H1 (cell line): ENCODE measurements around the gene EPYC. TPM values are rescaled to one million over a fixed set of nuclear protein-coding genes. Genes with fewer than 3 reads are reported as not detected.

ENCODE experiments used
- CTCF ChIA-PET: fragments of 300-600 bp; sonication (Branson Sonifier 250); formaldehyde crosslinking; loops from one replicate; lab custom pipeline; 2021; ENCODE audit not compliant: partially characterized antibody; lab: Charles Lee
- POLR2A ChIA-PET: fragments of 300-600 bp; sonication (Branson Sonifier 250); formaldehyde crosslinking; loops from one replicate; lab custom pipeline; 2021; ENCODE audit warnings: inconsistent platforms; ENCODE audit not compliant: partially characterized antibody; lab: Charles Lee
- DNase-seq, 2 experiments: peaks; one replicate each; pipeline versions ENCODE4 v3.0.0 to v3.0.0-alpha.2; 2010 to 2022; ENCODE audit warnings: low spot score in 2 of 2, low read depth in 1 of 2, mixed read lengths in 1 of 2
- FAIRE-seq: peaks from 2 replicates; lab custom pipeline; 2011; peaks lifted over from hg19 to GRCh38; lab: Jason Lieb, UNC
- H2AFZ ChIP-seq: 2 replicates; pipeline ENCODE4 v1.8.1; 2012; ENCODE audit warnings: low read length, inconsistent platforms
- H2AK5ac ChIP-seq: 2 replicates; pipeline ENCODE4 v1.6.1; 2013; ENCODE audit warnings: low read depth, low read length
- H2BK120ac ChIP-seq: replicated peaks from 2 replicates; pipeline ENCODE3; 2013; ENCODE audit warnings: low read depth, low read length, inconsistent platforms
- H2BK12ac ChIP-seq: 2 replicates; pipeline ENCODE4 v1.6.1; 2013; ENCODE audit warnings: low read depth, low read length
- H2BK15ac ChIP-seq: 2 replicates; pipeline ENCODE4 v1.6.1; 2013; ENCODE audit warnings: low read length
- H2BK20ac ChIP-seq: 2 replicates; pipeline ENCODE4 v1.6.1; 2013; ENCODE audit warnings: low read length
- H2BK5ac ChIP-seq: 2 replicates; pipeline ENCODE4 v1.6.1; 2013; ENCODE audit warnings: low read depth, low read length
- H3K14ac ChIP-seq: 2 replicates; pipeline ENCODE4 v1.6.1; 2013; ENCODE audit warnings: inconsistent platforms; ENCODE audit not compliant: insufficient read length
- H3K18ac ChIP-seq: 2 replicates; pipeline ENCODE4 v1.6.1; 2013; ENCODE audit warnings: low read length; ENCODE audit errors: extremely low read depth
- H3K23ac ChIP-seq: 2 replicates; pipeline ENCODE4 v1.6.1; 2013; ENCODE audit warnings: inconsistent platforms; ENCODE audit not compliant: insufficient read length
- H3K23me2 ChIP-seq: 2 replicates; pipeline ENCODE4 v1.6.1; 2013; ENCODE audit warnings: low read depth, low read length
- H3K27ac ChIP-seq: 2 replicates; pipeline ENCODE4 v1.6.1; 2011; ENCODE audit warnings: low read depth, low read length, inconsistent platforms
- H3K27me3 ChIP-seq, 4 experiments: replicated peaks in 1 of 4; 1 replicate in 1 of 4; 2 replicates in 3 of 4; pipeline versions ENCODE4 v1.6.1 to v1.8.1; 2011 to 2013; ENCODE audit warnings: low read length in 3 of 4, mild to moderate bottlenecking in 3 of 4, inconsistent platforms in 2 of 4, mixed read lengths in 2 of 4, moderate library complexity in 1 of 4; ENCODE audit not compliant: control insufficient read depth in 3 of 4, insufficient read depth in 3 of 4; ENCODE audit errors: extremely low read depth in 1 of 4
- H3K36me3 ChIP-seq, 4 experiments: 2 replicates each; pipeline versions ENCODE4 v1.6.1 to v1.8.1; 2011 to 2013; ENCODE audit warnings: mild to moderate bottlenecking in 4 of 4, low read length in 3 of 4, moderate library complexity in 2 of 4, control low read depth in 1 of 4, inconsistent platforms in 1 of 4; ENCODE audit not compliant: insufficient read depth in 4 of 4, control insufficient read depth in 2 of 4
- H3K4ac ChIP-seq: replicated peaks from 2 replicates; pipeline ENCODE3; 2013; ENCODE audit warnings: low read length, low read depth, mixed read lengths, inconsistent platforms; ENCODE audit not compliant: insufficient read length
- H3K4me1 ChIP-seq, 4 experiments: replicated peaks in 1 of 4; 1 replicate in 1 of 4; 2 replicates in 3 of 4; pipeline versions ENCODE4 v1.6.1 to v1.8.1; 2011 to 2013; ENCODE audit warnings: low read length in 3 of 4, inconsistent platforms in 2 of 4, mixed read lengths in 1 of 4; ENCODE audit not compliant: insufficient read depth in 4 of 4, control insufficient read depth in 3 of 4
- H3K4me2 ChIP-seq, 2 experiments: 2 replicates each; pipeline versions ENCODE4 v1.6.1 to v1.8.1; 2011 to 2013; ENCODE audit warnings: low read depth in 2 of 2, low read length in 2 of 2, control low read depth in 1 of 2, inconsistent platforms in 1 of 2, mild to moderate bottlenecking in 1 of 2; ENCODE audit not compliant: insufficient read depth in 1 of 2
- H3K4me3 ChIP-seq, 4 experiments: fragments of 200-600, 300-600 bp in 1 of 4; sonication (generic), shearing (Covaris generic), sonication (Bioruptor Twin) in 1 of 4; 2 replicates each; pipeline versions ENCODE4 v1.5.1 to v1.8.1; 2011 to 2016; ENCODE audit warnings: low read length in 4 of 4, low read depth in 3 of 4, control low read depth in 2 of 4, inconsistent platforms in 2 of 4, mild to moderate bottlenecking in 2 of 4, mixed read lengths in 1 of 4, moderate library complexity in 1 of 4; ENCODE audit not compliant: insufficient read depth in 2 of 4; ENCODE audit errors: extremely low read depth in 1 of 4
- H3K56ac ChIP-seq: replicated peaks from 2 replicates; pipeline ENCODE3; 2013; ENCODE audit warnings: low read depth, mild to moderate bottlenecking, mixed read lengths, low read length, inconsistent platforms; ENCODE audit not compliant: insufficient read length
- H3K79me1 ChIP-seq: 2 replicates; pipeline ENCODE4 v1.6.1; 2013; ENCODE audit warnings: low read depth, low read length, control low read depth
- H3K79me2 ChIP-seq, 2 experiments: 2 replicates each; pipeline versions ENCODE4 v1.6.1 to v1.8.1; 2012 to 2013; ENCODE audit warnings: low read length in 2 of 2, mild to moderate bottlenecking in 2 of 2, inconsistent platforms in 1 of 2; ENCODE audit not compliant: insufficient read depth in 2 of 2, control insufficient read depth in 1 of 2
- H3K9ac ChIP-seq, 4 experiments: replicated peaks in 1 of 4; 1 replicate in 1 of 4; 2 replicates in 3 of 4; pipeline versions ENCODE4 v1.6.1 to v1.8.1; 2011 to 2013; ENCODE audit warnings: low read depth in 3 of 4, low read length in 3 of 4, control low read depth in 2 of 4, mild to moderate bottlenecking in 2 of 4, moderate library complexity in 2 of 4, inconsistent platforms in 1 of 4; ENCODE audit errors: extremely low read depth in 1 of 4
- H3K9me3 ChIP-seq, 2 experiments: 2 replicates each; pipeline versions ENCODE4 v1.6.1 to v1.8.1; 2012 to 2013; ENCODE audit warnings: mild to moderate bottlenecking in 2 of 2, moderate library complexity in 2 of 2, control low read depth in 1 of 2, inconsistent platforms in 1 of 2, low read depth in 1 of 2, low read length in 1 of 2, mixed read lengths in 1 of 2; ENCODE audit not compliant: insufficient read depth in 2 of 2
- H4K20me1 ChIP-seq, 2 experiments: replicated peaks in 1 of 2; 2 replicates each; pipeline versions ENCODE3 to v1.8.1; 2011 to 2013; ENCODE audit warnings: inconsistent platforms in 2 of 2, low read length in 2 of 2, mild to moderate bottlenecking in 1 of 2; ENCODE audit not compliant: insufficient read depth in 2 of 2, control insufficient read depth in 1 of 2
- H4K5ac ChIP-seq: 2 replicates; pipeline ENCODE4 v1.6.1; 2013; ENCODE audit warnings: low read length, low read depth, mixed read lengths, inconsistent platforms; ENCODE audit not compliant: insufficient read length
- H4K8ac ChIP-seq: 2 replicates; pipeline ENCODE4 v1.8.0; 2013; ENCODE audit warnings: mild to moderate bottlenecking, moderate library complexity, low read length, inconsistent platforms; ENCODE audit not compliant: insufficient read depth; ENCODE audit errors: extremely low read depth
- H4K91ac ChIP-seq: replicated peaks from 2 replicates; pipeline ENCODE3; 2013; ENCODE audit warnings: low read length, mixed read lengths, inconsistent platforms; ENCODE audit not compliant: insufficient read length
- BCL11A ChIP-seq, 2 experiments: IDR thresholded peaks; one replicate each; pipeline ENCODE4 v1.6.1; 2011; ENCODE audit warnings: low read depth in 2 of 2, low read length in 2 of 2, mild to moderate bottlenecking in 2 of 2
- CHD2 ChIP-seq: IDR thresholded peaks from 2 replicates; pipeline ENCODE4 v1.6.1; 2012; ENCODE audit warnings: low read length, improper control_type of control experiment
- CTBP2 ChIP-seq: IDR thresholded peaks from 2 replicates; pipeline ENCODE4 v1.7.0; 2011; ENCODE audit warnings: borderline replicate concordance, mild to moderate bottlenecking, moderate library complexity, mixed read lengths, low read length; ENCODE audit not compliant: insufficient read depth, insufficient read length
- FOSL1 ChIP-seq: IDR thresholded peaks from 2 replicates; pipeline ENCODE4 v1.6.1; 2011; ENCODE audit warnings: mild to moderate bottlenecking, low read depth, low read length, moderate library complexity; ENCODE audit not compliant: insufficient read depth
- KDM1A ChIP-seq: fragments of 200-600, 300-600 bp; sonication (generic); IDR thresholded peaks from 2 replicates; pipeline ENCODE4 v1.7.1; 2016; ENCODE audit warnings: mild to moderate bottlenecking, low read length, borderline replicate concordance
- RAD21 ChIP-seq, 2 experiments: IDR thresholded peaks in 1 of 2; conservative IDR thresholded peaks in 1 of 2; 2 replicates each; pipeline ENCODE4 v1.6.1; 2011; ENCODE audit warnings: low read depth in 2 of 2, low read length in 2 of 2, improper control_type of control experiment in 1 of 2, inconsistent platforms in 1 of 2, mild to moderate bottlenecking in 1 of 2, moderate library complexity in 1 of 2
- RFX5 ChIP-seq: IDR thresholded peaks from 2 replicates; pipeline ENCODE4 v1.6.1; 2011; ENCODE audit warnings: low read depth, low read length, improper control_type of control experiment, borderline replicate concordance
- RXRA ChIP-seq: IDR thresholded peaks from 2 replicates; pipeline ENCODE4 v1.6.1; 2011; ENCODE audit warnings: low read depth, mild to moderate bottlenecking, low read length, moderate library complexity; ENCODE audit not compliant: insufficient read depth
- SIN3A ChIP-seq, 2 experiments: IDR thresholded peaks in 1 of 2; conservative IDR thresholded peaks in 1 of 2; 2 replicates each; pipeline ENCODE4 v1.6.1; 2011 to 2012; ENCODE audit warnings: low read length in 2 of 2, improper control_type of control experiment in 1 of 2, low read depth in 1 of 2, mild to moderate bottlenecking in 1 of 2
- SP2 ChIP-seq: IDR thresholded peaks from 2 replicates; pipeline ENCODE4 v1.6.1; 2012; ENCODE audit warnings: mild to moderate bottlenecking, low read length, inconsistent platforms
- SP4 ChIP-seq: IDR thresholded peaks from 2 replicates; pipeline ENCODE4 v1.6.1; 2012; ENCODE audit warnings: low read length, inconsistent platforms
- polyA plus RNA-seq, 7 experiments: library from polyadenylated mRNA; depleted of rRNA in 3 of 7; stranded (reverse) in 5 of 7; unstranded in 2 of 7; fragments of >200 nt in 5 of 7; fragments of 200-250 nt in 2 of 7; gene quantifications; 1 replicate in 5 of 7; 2 replicates in 1 of 7; 4 replicates in 1 of 7; pipeline versions ENCODE4 v1.2.1 to v1.2.3, GENCODE V29; 2011 to 2013; ENCODE audit warnings: missing spikeins in 2 of 7, mixed read lengths in 2 of 7
- total RNA-seq: library from RNA; stranded (reverse); fragmentation: NEBNext Ultra II Directional; extraction: Animal tissue kit (Norgen Biotek cat#: 25700); gene quantifications from 2 replicates; pipeline ENCODE4 v1.2.1, GENCODE V29; 2021
- TF ChIP-seq, protein P1 (sequence below): IDR thresholded peaks from 2 replicates; pipeline ENCODE4 v1.6.1; 2012; ENCODE audit warnings: inconsistent platforms
- TF ChIP-seq, protein P2 (sequence below): IDR thresholded peaks from 2 replicates; pipeline ENCODE4 v1.6.1; 2011; ENCODE audit warnings: low read length, improper control_type of control experiment

The EPYC gene
- total and polyA plus RNA-seq, 2 of the 8 experiments (the other 6 are each of a cell fraction or from before 2014, with no cell fraction given): not detected

DNA sequence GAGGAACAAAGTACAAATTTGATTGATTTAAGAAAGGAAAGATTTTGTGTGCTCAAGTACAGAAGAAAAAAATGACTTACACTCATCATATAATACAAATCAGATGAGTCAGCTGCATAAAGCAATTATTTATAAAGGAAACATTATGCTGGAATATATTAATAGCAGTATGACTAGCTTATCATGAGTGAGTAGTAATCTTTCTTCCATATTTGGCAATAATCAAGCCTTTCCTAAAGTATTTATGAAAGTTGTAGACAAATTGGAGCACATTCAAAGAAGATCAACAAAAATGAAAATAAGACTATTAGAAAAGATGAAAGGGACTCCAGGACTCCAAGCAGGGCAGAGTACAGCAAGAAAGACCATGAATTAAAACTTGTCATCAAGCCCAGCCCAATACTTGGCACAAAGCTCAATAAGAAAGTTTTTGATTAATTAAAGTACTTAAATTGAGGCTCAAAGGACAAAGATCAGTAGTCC lies 82.6 kb downstream of the EPYC start:
- no peak overlapping the region for H2BK12ac ChIP-seq
- H4K8ac ChIP-seq: no peak overlapping the region
- H3K4me2 ChIP-seq: no peak overlapping the region
- no peak overlapping the region for H3K18ac ChIP-seq
- no peak overlapping the region for H2BK20ac ChIP-seq
- H3K56ac ChIP-seq: no peak overlapping the region
- POLR2A ChIA-PET: no interaction called here
- H4K20me1 ChIP-seq: no peaks in the 10 kb centered on the region
- no peak overlapping the region for H2BK120ac ChIP-seq
- H3K23ac ChIP-seq: no peak overlapping the region
- H3K79me1 ChIP-seq: no peaks in the 10 kb centered on the region
- no peaks in the 10 kb centered on the region for H3K79me2 ChIP-seq
- H3K27ac ChIP-seq: no peak overlapping the region
- H2AK5ac ChIP-seq: no peak overlapping the region
- no peak overlapping the region for H4K91ac ChIP-seq
- H3K14ac ChIP-seq: no peak overlapping the region
- no peak overlapping the region for H2BK5ac ChIP-seq
- H3K36me3 ChIP-seq: no peaks in the 10 kb centered on the region
- no peak overlapping the region for H3K4ac ChIP-seq
- H3K9me3 ChIP-seq: no peaks in the 10 kb centered on the region
- H2AFZ ChIP-seq: no peak overlapping the region
- FAIRE-seq (no peak), DNase-seq (no peak)
- CTCF ChIA-PET: interaction anchor here (1.5 kb wide), 1 partner anchor 68 kb away, joined by 3 read pairs; no protein-coding TSS in a partner anchor
- H3K9ac ChIP-seq: no peak overlapping the region
- H3K27me3 ChIP-seq: no peaks in the 10 kb centered on the region
- no peak overlapping the region for H3K4me3 ChIP-seq
- no peak overlapping the region for H4K5ac ChIP-seq
- peaks cover 0 to 3% (median 0%) of the 10 kb centered on the region in 4 experiments; a peak in 1 of 7 replicates for H3K4me1 ChIP-seq
- no peaks in the 10 kb centered on the region for H3K23me2 ChIP-seq
- H2BK15ac ChIP-seq: no peak overlapping the region
- TF ChIP-seq FOSL1: no peak
- TF ChIP-seq RAD21 (IDR thresholded peaks at IDR 0.05 in 1 of 2, conservative IDR thresholded peaks at IDR 0.05 in 1 of 2; ENCODE audit: low read depth in 2 of 2, low read length in 2 of 2): no peak
- TF ChIP-seq SP2: no peak
- TF ChIP-seq SIN3A (conservative IDR thresholded peaks at IDR 0.05 in 1 of 2, IDR thresholded peaks at IDR 0.05 in 1 of 2; ENCODE audit: low read depth in 1 of 2, low read length in 2 of 2): no peak
- TF ChIP-seq, protein P1, sequence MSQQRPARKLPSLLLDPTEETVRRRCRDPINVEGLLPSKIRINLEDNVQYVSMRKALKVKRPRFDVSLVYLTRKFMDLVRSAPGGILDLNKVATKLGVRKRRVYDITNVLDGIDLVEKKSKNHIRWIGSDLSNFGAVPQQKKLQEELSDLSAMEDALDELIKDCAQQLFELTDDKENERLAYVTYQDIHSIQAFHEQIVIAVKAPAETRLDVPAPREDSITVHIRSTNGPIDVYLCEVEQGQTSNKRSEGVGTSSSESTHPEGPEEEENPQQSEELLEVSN: no peak
- no peak for TF ChIP-seq BCL11A (IDR thresholded peaks at IDR 0.05; ENCODE audit: low read depth in 2 of 2, low read length in 2 of 2)
- TF ChIP-seq, protein P2, sequence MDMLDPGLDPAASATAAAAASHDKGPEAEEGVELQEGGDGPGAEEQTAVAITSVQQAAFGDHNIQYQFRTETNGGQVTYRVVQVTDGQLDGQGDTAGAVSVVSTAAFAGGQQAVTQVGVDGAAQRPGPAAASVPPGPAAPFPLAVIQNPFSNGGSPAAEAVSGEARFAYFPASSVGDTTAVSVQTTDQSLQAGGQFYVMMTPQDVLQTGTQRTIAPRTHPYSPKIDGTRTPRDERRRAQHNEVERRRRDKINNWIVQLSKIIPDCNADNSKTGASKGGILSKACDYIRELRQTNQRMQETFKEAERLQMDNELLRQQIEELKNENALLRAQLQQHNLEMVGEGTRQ: no peak
- TF ChIP-seq RFX5: no peak
- no peak for TF ChIP-seq RXRA
- no peak for TF ChIP-seq SP4
- TF ChIP-seq KDM1A: no peak
- no peak for TF ChIP-seq CTBP2
- TF ChIP-seq CHD2: no peak
